Smooth muscle cell (in vitro differentiated cells): ENCODE measurements around the gene MAPRE3. TPM values are rescaled to one million over a fixed set of nuclear protein-coding genes. Genes with fewer than 3 reads are reported as not detected.

Experiments used
- DNase-seq: peaks from one replicate; lab custom pipeline; 2025; ENCODE audit not compliant: unreplicated experiment; lab: John Stamatoyannopoulos, UW
- H2AFZ ChIP-seq: fragments of 200-600 bp; sonication (generic); 2 replicates; pipeline ENCODE4 v1.6.0; 2016; ENCODE audit warnings: antibody characterized with exemption, low read depth, mild to moderate bottlenecking
- H3F3A ChIP-seq: fragments of 200-600 bp; sonication (generic); 2 replicates; pipeline ENCODE4 v1.6.0; 2017; ENCODE audit warnings: antibody characterized with exemption, low read depth
- H3K27ac ChIP-seq: fragments of 200-600 bp; sonication (generic); 2 replicates; pipeline ENCODE4 v1.5.1; 2016; ENCODE audit warnings: low read depth, mild to moderate bottlenecking
- H3K27me3 ChIP-seq: fragments of 200-600 bp; sonication (generic); 2 replicates; pipeline ENCODE4 v1.6.1; 2016; ENCODE audit warnings: low read depth, mild to moderate bottlenecking
- H3K36me3 ChIP-seq: fragments of 200-600 bp; sonication (generic); 2 replicates; pipeline ENCODE4 v1.5.1; 2016; ENCODE audit warnings: low read depth
- H3K4me1 ChIP-seq: fragments of 200-600 bp; sonication (generic); 2 replicates; pipeline ENCODE4 v1.5.1; 2016; ENCODE audit warnings: low read depth
- H3K4me2 ChIP-seq: fragments of 200-600 bp; sonication (generic); 2 replicates; pipeline ENCODE4 v1.6.0; 2016; ENCODE audit warnings: mild to moderate bottlenecking
- H3K4me3 ChIP-seq: fragments of 200-600 bp; sonication (generic); 2 replicates; pipeline ENCODE4 v1.5.1; 2016; ENCODE audit warnings: mild to moderate bottlenecking
- H3K79me2 ChIP-seq: fragments of 200-600 bp; sonication (generic); 2 replicates; pipeline ENCODE4 v1.6.0; 2016; ENCODE audit warnings: low read depth, mild to moderate bottlenecking
- H3K9ac ChIP-seq: fragments of 200-600 bp; sonication (generic); 2 replicates; pipeline ENCODE4 v1.6.0; 2016; ENCODE audit warnings: low read depth
- H3K9me3 ChIP-seq: fragments of 200-600 bp; sonication (generic); replicated peaks from 2 replicates; pipeline ENCODE4 v1.5.1; 2016; ENCODE audit warnings: low read depth
- H4K20me1 ChIP-seq: fragments of 200-600 bp; sonication (generic); 2 replicates; pipeline ENCODE4 v1.6.0; 2016; ENCODE audit warnings: low read depth
- CTCF ChIP-seq: fragments of 200-600 bp; sonication (generic); IDR thresholded peaks from 2 replicates; pipeline ENCODE4 v1.5.1; 2017; ENCODE audit warnings: borderline replicate concordance, mild to moderate bottlenecking, antibody characterized with exemption; ENCODE audit not compliant: insufficient read depth, poor library complexity, severe bottlenecking
- WGBS: methylation state at CpG from one replicate; pipeline ENCODE4 v1.1.7; 2016; ENCODE audit warnings: low lambda C conversion rate; 5-methylcytosine and 5-hydroxymethylcytosine counted together
- polyA plus RNA-seq: library from polyadenylated mRNA; unstranded; fragments of >200 nt; fragmentation: Nextera tagmentation; extraction: Ambion mirVana; gene quantifications from 2 replicates; pipeline ENCODE4 v1.2.1, GENCODE V29; 2016
- total RNA-seq: library from RNA; depleted of rRNA; stranded (reverse); fragments of >200 nt; gene quantifications from 2 replicates; pipeline ENCODE4 v1.2.3, GENCODE V29; 2014

MAPRE3 gene
- total and polyA plus RNA-seq, 2 experiments from 2014 or later: 12.5 to 30.5 TPM

- TF ChIP-seq CTCF: no peak
- Histone ChIP-seq H3K9me3 (no peaks in the 10 kb centered on the region), H3K79me2 (no peaks in the 10 kb centered on the region), H3F3A (no peaks in the 10 kb centered on the region), H3K4me3 (no peak overlapping the region), H2AFZ (no peak overlapping the region), H3K4me2 (no peak overlapping the region), H3K27me3 (peaks cover 9% of the 10 kb centered on the region), H3K9ac (no peak overlapping the region), H4K20me1 (no peaks in the 10 kb centered on the region), H3K27ac (no peak overlapping the region), H3K4me1 (no peaks in the 10 kb centered on the region), H3K36me3 (no peaks in the 10 kb centered on the region)
- no peak for DNase-seq
- 79% methylated on average over 5 of the region's 5 CpGs for WGBS
Observed at GRCh38 chr2:26936855-26937254, 33.6 kb upstream of the MAPRE3 start.

DNA sequence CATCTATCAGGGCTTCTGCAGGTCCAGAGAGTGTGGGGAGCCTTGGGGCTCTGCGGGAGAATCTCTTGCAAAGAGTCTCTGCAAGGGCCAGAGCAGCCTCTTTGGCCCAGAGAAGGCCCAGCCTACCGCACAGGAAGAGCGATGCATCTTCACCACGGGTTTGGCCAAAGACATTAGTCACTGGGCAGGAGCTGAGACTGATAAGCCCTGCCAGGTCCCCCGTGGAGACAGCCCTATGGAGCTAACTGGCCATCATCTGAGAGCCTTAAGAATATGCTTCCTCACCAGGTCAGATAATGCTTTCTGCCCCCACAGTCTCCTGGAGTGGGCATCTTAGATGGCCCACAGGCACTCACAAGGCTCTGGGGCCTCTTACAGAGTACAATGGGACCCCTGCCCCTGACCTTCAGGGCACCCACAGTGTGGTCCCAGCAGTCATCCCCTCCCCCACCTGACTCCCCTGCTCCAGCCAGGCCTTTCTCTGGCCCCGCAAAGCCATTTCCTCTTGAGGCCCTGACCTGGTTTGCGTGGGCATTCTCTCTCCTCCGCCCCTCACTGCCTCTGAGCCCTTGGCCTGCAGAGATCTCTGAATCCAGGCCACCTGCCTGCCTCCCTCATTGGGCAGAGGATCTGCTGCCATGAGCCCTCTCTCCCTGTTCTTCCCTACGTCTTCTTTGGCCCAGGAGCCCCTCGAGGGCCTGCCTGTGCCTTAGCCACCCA, 31.9 kb upstream of the MAPRE3 start:
- no peak overlapping the region for H3K4me3 ChIP-seq
- H3K27ac ChIP-seq: no peak overlapping the region
- TF ChIP-seq CTCF: no peak
- no peaks in the 10 kb centered on the region for H3K79me2 ChIP-seq
- no peaks in the 10 kb centered on the region for H3K9me3 ChIP-seq
- DNase-seq: no peak
- H3K36me3 ChIP-seq: no peaks in the 10 kb centered on the region
- no peaks in the 10 kb centered on the region for H3F3A ChIP-seq
- WGBS: 74% methylated on average over 10 of the region's 10 CpGs
- H4K20me1 ChIP-seq: no peaks in the 10 kb centered on the region
- H3K4me1 ChIP-seq: no peaks in the 10 kb centered on the region
- H3K27me3 ChIP-seq: peaks cover 9% of the 10 kb centered on the region
- no peak overlapping the region for H3K9ac ChIP-seq
- H2AFZ ChIP-seq: no peak overlapping the region
- no peak overlapping the region for H3K4me2 ChIP-seq

DNA sequence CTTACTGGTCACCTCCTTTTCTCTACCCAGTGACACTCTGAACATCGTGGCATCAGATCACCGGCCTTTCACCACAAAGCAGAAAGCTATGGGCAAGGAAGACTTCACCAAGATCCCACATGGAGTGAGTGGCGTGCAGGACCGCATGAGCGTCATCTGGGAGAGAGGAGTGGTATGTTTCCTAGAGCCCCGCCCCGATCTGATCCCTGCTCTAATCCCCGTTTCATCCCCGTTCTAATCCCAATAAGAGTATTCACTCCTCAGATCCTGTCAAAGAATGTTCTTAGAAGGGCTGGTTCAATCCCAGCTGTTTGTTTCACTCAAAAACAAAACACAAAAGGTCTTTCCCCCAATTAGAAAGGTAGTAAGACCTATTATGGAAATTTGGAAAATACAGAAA, 30.4 kb upstream of the MAPRE3 start:
- H4K20me1 ChIP-seq: no peaks in the 10 kb centered on the region
- H3K9me3 ChIP-seq: no peaks in the 10 kb centered on the region
- no peaks in the 10 kb centered on the region for H3K4me1 ChIP-seq
- no peak for TF ChIP-seq CTCF
- no peak overlapping the region for H3K9ac ChIP-seq
- H3K36me3 ChIP-seq: no peaks in the 10 kb centered on the region
- DNase-seq: no peak
- peaks cover 2% of the 10 kb centered on the region for H3K27me3 ChIP-seq
- no peaks in the 10 kb centered on the region for H3K79me2 ChIP-seq
- H3K27ac ChIP-seq: no peak overlapping the region
- H3K4me3 ChIP-seq: no peak overlapping the region
- no peak overlapping the region for H2AFZ ChIP-seq
- no peak overlapping the region for H3K4me2 ChIP-seq
- no peaks in the 10 kb centered on the region for H3F3A ChIP-seq
- WGBS: 86% methylated on average over 9 of the region's 9 CpGs

DNA sequence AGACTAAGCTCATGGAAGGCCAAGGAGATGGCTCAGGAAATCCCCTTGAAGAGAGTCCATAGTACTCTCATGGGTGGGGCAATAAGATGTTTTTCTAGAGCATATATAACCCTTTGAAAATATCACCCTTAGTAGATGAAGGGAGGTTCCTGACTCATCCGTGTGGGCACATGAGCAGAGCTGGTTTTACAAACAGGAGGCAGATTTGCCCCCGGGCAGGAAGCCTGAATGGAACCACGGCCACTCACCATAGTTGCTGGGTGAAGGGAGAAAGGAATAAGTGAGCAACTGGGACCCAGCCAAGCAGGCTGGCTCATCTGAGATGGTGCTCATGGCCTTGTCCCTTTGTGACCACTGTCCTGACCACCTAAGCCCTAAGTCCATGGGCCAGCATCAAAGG, 29.0 kb upstream of the MAPRE3 start:
- H3K9me3 ChIP-seq: no peaks in the 10 kb centered on the region
- H3K27me3 ChIP-seq: no peaks in the 10 kb centered on the region
- no peak overlapping the region for H3K9ac ChIP-seq
- no peaks in the 10 kb centered on the region for H3F3A ChIP-seq
- no peak overlapping the region for H3K4me2 ChIP-seq
- DNase-seq: no peak
- no peak overlapping the region for H3K4me3 ChIP-seq
- no peaks in the 10 kb centered on the region for H3K36me3 ChIP-seq
- 70% methylated on average over 3 of the region's 3 CpGs for WGBS
- H4K20me1 ChIP-seq: no peaks in the 10 kb centered on the region
- no peak for TF ChIP-seq CTCF
- no peak overlapping the region for H2AFZ ChIP-seq
- no peaks in the 10 kb centered on the region for H3K4me1 ChIP-seq
- no peaks in the 10 kb centered on the region for H3K79me2 ChIP-seq
- H3K27ac ChIP-seq: no peak overlapping the region
